ENCODE results near the gene IQSEC2.

IQSEC2 gene

GRCh38 chrX:53268173-53268572, 13.2 kb downstream of the IQSEC2 start:
- no peak for DNase-seq (ENCODE audit: low read depth in 3 of 3)

GRCh38 chrX:53266914-53267313, 14.5 kb downstream of the IQSEC2 start:
- no peak for DNase-seq (ENCODE audit: low read depth in 3 of 3)

- DNase-seq (ENCODE audit: low read depth in 3 of 3) = no peak
These were observed 15.4 kb downstream of the IQSEC2 start for GRCh38 chrX:53265771-53266574.

DNA sequence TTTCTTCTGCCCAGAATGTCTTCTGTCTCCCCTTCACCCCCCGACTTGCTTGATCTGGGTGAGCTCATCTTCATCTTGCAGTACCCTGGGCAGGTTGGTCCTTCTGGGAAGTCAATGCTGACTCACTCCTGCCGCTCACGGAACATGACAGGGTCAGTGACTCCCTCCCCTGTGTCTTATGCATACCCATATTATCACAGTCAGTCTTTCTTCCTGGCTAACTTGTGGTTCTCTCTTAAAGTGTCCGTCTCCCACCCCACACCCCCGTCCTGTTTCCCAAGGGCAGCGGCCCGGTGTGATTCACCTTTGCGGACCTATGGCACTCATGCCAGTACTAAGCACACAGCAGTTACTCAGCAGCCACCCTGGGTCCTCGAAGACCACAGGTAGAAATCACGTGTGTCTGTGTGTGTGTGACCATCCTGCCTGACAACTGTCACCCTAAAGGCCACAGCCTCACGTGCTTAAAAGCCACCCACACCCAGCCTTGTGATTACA, 17.7 kb downstream of the IQSEC2 start:
- DNase-seq (ENCODE audit: low read depth in 3 of 3) = no peak

GRCh38 chrX:53262918-53263394, 18.4 kb downstream of the IQSEC2 start:
- DNase-seq (ENCODE audit: low read depth in 3 of 3) = no peak

DNA sequence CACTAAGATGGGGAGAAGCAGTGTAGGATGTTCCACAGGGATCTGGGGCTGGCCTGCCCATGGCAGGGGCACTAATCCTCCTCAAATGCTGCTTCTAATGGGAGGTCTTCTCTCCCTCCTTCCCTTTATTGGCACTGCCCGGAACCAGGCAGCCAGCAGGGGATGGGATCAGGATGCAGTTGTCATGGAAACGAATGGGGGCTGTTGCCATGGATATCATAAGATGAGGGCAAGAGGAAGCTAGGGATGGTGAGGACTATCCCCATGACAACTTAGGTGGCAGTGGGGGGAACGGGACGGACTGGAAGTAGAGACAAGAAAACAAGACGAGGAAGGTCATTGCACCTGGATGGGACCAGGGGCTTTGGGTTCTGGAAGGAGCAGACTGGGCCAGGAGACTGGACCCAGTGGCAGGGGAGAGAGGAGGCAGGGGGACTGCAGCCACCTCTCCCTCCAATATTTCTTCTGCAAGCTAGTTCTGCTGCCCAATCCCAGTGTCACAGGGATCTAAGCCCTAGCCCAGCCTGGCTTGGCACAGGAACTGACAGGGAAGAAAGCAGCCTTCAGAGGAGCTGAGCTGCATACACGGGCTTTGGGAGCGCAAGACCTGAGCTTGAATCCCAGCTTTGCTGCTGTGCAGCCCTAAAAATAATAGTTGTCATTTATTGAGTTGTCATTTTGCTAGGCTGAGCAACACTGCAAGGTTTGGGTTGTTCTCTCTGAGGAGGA, 19.0 kb downstream of the IQSEC2 start:
- no peak for DNase-seq (ENCODE audit: low read depth in 3 of 3)

- no peak for DNase-seq (ENCODE audit: low read depth in 3 of 3)
These were observed 19.9 kb downstream of the IQSEC2 start for GRCh38 chrX:53261355-53261972.

GRCh38 chrX:53260836-53261235, 20.5 kb downstream of the IQSEC2 start:
- DNase-seq (ENCODE audit: low read depth in 3 of 3) = no peak

DNA sequence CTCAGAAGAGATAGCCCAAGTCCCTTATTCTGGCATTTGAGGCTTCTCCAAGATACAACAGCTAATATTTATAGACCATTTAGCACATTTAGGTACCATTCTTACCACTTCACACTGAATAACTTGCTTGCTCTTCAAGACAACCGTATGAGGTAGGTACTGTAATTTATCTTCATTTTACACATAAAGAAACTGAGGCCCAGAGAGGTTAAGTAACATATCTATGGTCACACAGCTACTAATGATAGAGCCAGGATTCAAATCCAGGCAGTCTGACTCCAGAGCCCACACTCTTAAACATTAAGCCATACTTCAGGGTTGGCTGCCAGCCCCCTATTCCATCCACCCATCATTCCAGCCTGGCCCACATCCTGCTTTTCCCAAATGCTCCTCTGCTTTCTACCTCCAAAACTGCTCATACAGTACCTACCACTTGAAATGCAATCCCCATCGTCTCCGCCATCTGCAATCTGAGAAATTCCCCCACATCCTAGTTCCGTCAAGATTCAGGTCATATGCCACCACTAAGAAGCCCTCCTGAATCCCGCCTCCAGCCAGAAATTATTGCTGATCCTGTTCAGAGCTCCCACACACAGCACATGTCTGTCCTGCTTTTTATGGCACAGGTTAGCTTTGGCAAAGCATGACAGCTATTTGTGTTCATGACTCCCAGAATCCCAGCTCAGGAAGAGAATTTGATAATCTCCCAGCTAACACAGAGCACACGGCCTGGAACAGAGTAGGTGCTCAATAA, 23.5 kb downstream of the IQSEC2 start:
- no peak for DNase-seq (ENCODE audit: low read depth in 3 of 3)

DNA sequence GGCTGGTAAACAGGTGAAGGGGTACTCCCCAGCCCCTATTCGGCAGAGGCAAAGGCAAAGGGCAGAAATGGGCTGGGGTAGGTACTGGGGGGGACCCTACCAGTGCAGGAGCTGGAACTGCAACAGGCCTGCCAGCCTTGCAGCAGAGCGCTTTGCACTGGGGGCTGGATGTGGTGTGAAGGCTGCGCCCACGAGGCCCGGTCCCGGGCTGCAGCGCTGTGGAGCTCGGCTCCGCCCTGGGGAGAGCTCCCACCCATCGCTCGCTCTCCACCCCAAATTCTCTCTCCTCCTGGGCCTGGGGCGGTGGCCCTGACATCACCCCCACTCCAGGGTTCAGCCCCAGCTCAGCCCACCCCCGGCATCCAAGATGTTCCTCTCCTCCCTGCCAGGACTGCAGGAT, 24.2 kb downstream of the IQSEC2 start:
- DNase-seq (ENCODE audit: low read depth in 3 of 3) = no peak

- DNase-seq (ENCODE audit: low read depth in 3 of 3) = no peak
These were observed 24.8 kb downstream of the IQSEC2 start for GRCh38 chrX:53256446-53257041.

GRCh38 chrX:53255738-53256191, 25.6 kb downstream of the IQSEC2 start:
- no peak for DNase-seq (ENCODE audit: low read depth in 3 of 3)

- no peak for DNase-seq (ENCODE audit: low read depth in 3 of 3)
These were observed 26.6 kb downstream of the IQSEC2 start for GRCh38 chrX:53254570-53255461.

GRCh38 chrX:53253293-53254020, 27.9 kb downstream of the IQSEC2 start:
- no peak for DNase-seq (ENCODE audit: low read depth in 3 of 3)

DNA sequence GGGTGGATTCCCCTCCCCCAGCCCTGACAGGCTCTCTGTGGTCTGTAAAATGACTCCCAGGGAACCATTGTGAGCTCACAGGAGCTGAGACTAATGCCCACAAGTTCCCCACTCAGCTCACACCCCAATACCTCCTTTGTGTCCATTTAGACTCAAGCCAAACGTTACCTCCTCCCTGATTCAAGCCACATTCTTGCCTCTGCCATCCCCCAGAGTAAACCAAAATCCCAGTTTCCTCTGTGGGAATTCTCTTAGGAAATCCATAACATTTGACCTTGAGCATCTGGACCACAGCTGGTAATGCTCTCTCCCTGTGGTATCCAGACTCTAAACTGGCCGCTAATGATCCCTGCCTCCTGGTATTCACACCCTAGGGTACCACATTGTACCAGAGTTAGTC, 30.1 kb downstream of the IQSEC2 start:
- no peak for DNase-seq (ENCODE audit: low read depth in 3 of 3)

DNA sequence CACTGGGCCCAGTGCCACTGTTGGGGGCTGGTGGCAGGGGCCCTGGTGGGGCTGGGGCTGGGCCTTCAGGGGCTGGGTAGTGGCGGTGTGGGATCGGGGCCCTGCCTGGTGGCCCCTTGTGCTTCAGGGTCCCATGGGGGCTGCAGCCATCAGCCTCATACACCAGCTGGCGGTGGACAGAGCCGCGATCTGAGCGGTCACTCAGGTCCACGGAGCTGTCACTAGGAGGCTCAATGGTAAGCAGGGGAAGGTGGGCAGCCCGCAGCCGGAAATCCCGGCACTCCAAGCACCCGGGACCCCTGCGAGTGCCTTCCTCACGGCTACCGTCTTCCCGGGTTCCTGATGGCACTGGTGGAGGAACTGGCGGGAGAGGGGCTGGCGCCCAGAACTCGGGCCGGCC, 30.8 kb downstream of the IQSEC2 start:
- no peak for DNase-seq (ENCODE audit: low read depth in 3 of 3)

- no peak for DNase-seq (ENCODE audit: low read depth in 3 of 3)
These were observed 31.9 kb downstream of the IQSEC2 start for GRCh38 chrX:53249408-53250042.

GRCh38 chrX:53247928-53248327, 33.5 kb downstream of the IQSEC2 start:
- no peak for DNase-seq (ENCODE audit: low read depth in 3 of 3)

GRCh38 chrX:53246231-53246630, 35.2 kb downstream of the IQSEC2 start:
- DNase-seq (ENCODE audit: low read depth in 3 of 3) = no peak

All from stimulated activated CD4-positive, alpha-beta T cell treated with anti-CD3 and anti-CD28 coated beads, TNF-alpha, amount 100 ng/mL, for 4 hours (primary cell).